H1 (cell line): Measurements from ENCODE around the gene ZNF441. TPM values are rescaled to one million over a fixed set of nuclear protein-coding genes. Genes with fewer than 3 reads are reported as not detected.

Experiments
- CEBPB ChIP-seq: IDR thresholded peaks from 2 replicates; pipeline ENCODE4 v1.6.1; 2012; ENCODE audit warnings: low read depth, low read length
- CREB1 ChIP-seq: IDR thresholded peaks from 2 replicates; pipeline ENCODE4 v1.6.1; 2012; ENCODE audit warnings: inconsistent platforms
- E2F6 ChIP-seq: IDR thresholded peaks from 2 replicates; pipeline ENCODE4 v1.6.1; 2012; ENCODE audit warnings: inconsistent platforms
- EGR1 ChIP-seq: IDR thresholded peaks from 2 replicates; pipeline ENCODE4 v1.6.1; 2011; ENCODE audit warnings: low read depth, low read length, borderline replicate concordance
- HDAC2 ChIP-seq, 2 experiments: fragments of 300-600 bp in 1 of 2; sonication (generic) in 1 of 2; IDR thresholded peaks; 2 replicates each; pipeline ENCODE4 v1.6.1; 2011 to 2012; ENCODE audit warnings: low read depth in 2 of 2, low read length in 2 of 2, mild to moderate bottlenecking in 2 of 2, moderate library complexity in 2 of 2, borderline replicate concordance in 1 of 2, inconsistent platforms in 1 of 2
- JUND ChIP-seq: IDR thresholded peaks from 2 replicates; pipeline ENCODE4 v1.6.1; 2011; ENCODE audit warnings: mild to moderate bottlenecking, improper control_type of control experiment, low read length
- KDM4A ChIP-seq: IDR thresholded peaks from one replicate; pipeline ENCODE4 v1.7.1; 2012; ENCODE audit warnings: low read depth, mild to moderate bottlenecking, moderate library complexity, low read length, inconsistent platforms; ENCODE audit not compliant: severe bottlenecking
- PHF8 ChIP-seq: fragments of 200-600 bp; sonication (generic); conservative IDR thresholded peaks from 2 replicates; pipeline ENCODE4 v1.7.1; 2012; ENCODE audit warnings: low read depth, mild to moderate bottlenecking, inconsistent platforms, low read length, moderate library complexity
- RAD21 ChIP-seq, 2 experiments: IDR thresholded peaks in 1 of 2; conservative IDR thresholded peaks in 1 of 2; 2 replicates each; pipeline ENCODE4 v1.6.1; 2011; ENCODE audit warnings: low read depth in 2 of 2, low read length in 2 of 2, improper control_type of control experiment in 1 of 2, inconsistent platforms in 1 of 2, mild to moderate bottlenecking in 1 of 2, moderate library complexity in 1 of 2
- RNF2 ChIP-seq: fragments of 200-900, 300-1000 bp; sonication (generic); IDR thresholded peaks from 2 replicates; pipeline ENCODE4 v1.7.1; 2016; ENCODE audit warnings: borderline replicate concordance, low read depth, mild to moderate bottlenecking, antibody characterized with exemption, low read length; ENCODE audit not compliant: poor library complexity, severe bottlenecking; ENCODE audit errors: missing control alignments
- SAP30 ChIP-seq: fragments of 300-600 bp; sonication (generic); IDR thresholded peaks from 2 replicates; pipeline ENCODE4 v1.7.1; 2012; ENCODE audit warnings: low read length, moderate library complexity, mild to moderate bottlenecking, inconsistent platforms; ENCODE audit not compliant: insufficient read depth, insufficient replicate concordance
- SP2 ChIP-seq: IDR thresholded peaks from 2 replicates; pipeline ENCODE4 v1.6.1; 2012; ENCODE audit warnings: mild to moderate bottlenecking, low read length, inconsistent platforms
- SP4 ChIP-seq: IDR thresholded peaks from 2 replicates; pipeline ENCODE4 v1.6.1; 2012; ENCODE audit warnings: low read length, inconsistent platforms
- SUZ12 ChIP-seq: fragments of 200-600 bp; sonication (generic); IDR thresholded peaks from 2 replicates; pipeline ENCODE4 v1.6.1; 2012; ENCODE audit warnings: mild to moderate bottlenecking, inconsistent platforms, low read length, moderate library complexity, mixed read lengths
- ZNF274 ChIP-seq: IDR thresholded peaks from 2 replicates; pipeline ENCODE4 v1.7.0; 2012; ENCODE audit warnings: low read length, borderline replicate concordance; ENCODE audit errors: extremely low read depth
- polyA plus RNA-seq, 7 experiments: library from polyadenylated mRNA; depleted of rRNA in 3 of 7; stranded (reverse) in 5 of 7; unstranded in 2 of 7; fragments of >200 nt in 5 of 7; fragments of 200-250 nt in 2 of 7; gene quantifications; 1 replicate in 5 of 7; 2 replicates in 1 of 7; 4 replicates in 1 of 7; pipeline versions ENCODE4 v1.2.1 to v1.2.3, GENCODE V29; 2011 to 2013; ENCODE audit warnings: missing spikeins in 2 of 7, mixed read lengths in 2 of 7
- total RNA-seq: library from RNA; stranded (reverse); fragmentation: NEBNext Ultra II Directional; extraction: Animal tissue kit (Norgen Biotek cat#: 25700); gene quantifications from 2 replicates; pipeline ENCODE4 v1.2.1, GENCODE V29; 2021

The ZNF441 gene
- total and polyA plus RNA-seq, 2 of the 8 experiments (the other 6 are each of a cell fraction or from before 2014, with no cell fraction given): 0.09 to 0.48 TPM

DNA sequence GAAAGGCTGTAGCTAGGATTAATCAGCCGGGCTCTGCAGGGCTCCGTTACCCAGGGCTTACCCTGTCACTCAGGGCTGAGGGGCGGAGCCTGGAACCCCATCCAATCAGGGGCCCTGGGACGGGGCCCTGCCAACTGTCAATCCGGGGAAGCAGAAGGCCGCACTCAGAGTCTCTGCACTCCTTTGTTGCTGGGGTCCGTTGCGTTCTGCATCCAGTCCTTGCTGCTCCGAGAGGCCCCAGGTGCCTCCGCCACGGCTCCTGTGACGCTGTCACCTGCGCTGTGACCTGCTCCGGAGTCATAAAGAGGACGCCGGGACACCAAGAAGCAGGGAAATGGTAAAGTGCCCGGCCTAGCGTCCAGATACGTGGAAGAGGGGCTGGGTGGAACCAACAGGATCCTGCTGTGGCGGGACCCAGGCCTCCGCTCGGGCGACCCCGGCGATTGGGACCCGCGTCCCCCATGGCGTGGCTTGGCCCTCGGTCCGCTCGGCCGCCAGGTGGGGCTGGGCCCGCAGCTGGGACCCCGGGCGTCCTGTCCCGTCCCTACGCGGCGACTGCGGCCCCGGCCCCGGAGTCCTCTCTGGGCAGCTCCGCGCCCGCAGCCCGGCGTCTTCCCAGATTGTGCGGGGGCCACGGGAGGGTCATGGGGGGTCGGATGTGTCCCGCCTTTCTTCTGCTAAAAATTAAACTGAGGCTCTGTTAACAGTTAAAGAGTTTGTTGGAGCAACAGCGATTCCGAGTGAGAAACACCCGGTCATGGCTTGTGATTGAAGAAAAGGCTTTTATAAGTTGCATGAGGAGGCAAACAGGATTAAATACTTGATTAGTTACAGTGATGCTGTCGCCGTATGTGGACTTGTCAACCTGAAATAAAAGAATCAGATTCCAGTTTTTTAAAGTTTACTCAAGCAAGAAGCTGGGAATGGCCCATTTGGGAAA lies 31.9 kb downstream of the ZNF441 start, which contains the start of gene ZNF491 (continued):
- peak in 1 of 2 experiments; percentile 80; a peak in 1 of 4 replicates for TF ChIP-seq HDAC2 (IDR thresholded peaks at IDR 0.05; ENCODE audit: borderline replicate concordance in 1 of 2, low read depth in 2 of 2, low read length in 2 of 2)
- peak; percentile 23; the same call in 1 of the 2 replicates for TF ChIP-seq SUZ12
- TF ChIP-seq CEBPB: no peak
- TF ChIP-seq SAP30: peak; percentile 78
- TF ChIP-seq EGR1: no peak
- TF ChIP-seq CREB1: peak; percentile 60
- no peak for TF ChIP-seq RNF2
- peak; percentile 89 for TF ChIP-seq KDM4A
- TF ChIP-seq ZNF274: no peak
- TF ChIP-seq RAD21 (IDR thresholded peaks at IDR 0.05 in 1 of 2, conservative IDR thresholded peaks at IDR 0.05 in 1 of 2; ENCODE audit: low read depth in 2 of 2, low read length in 2 of 2): peak in 1 of 2 experiments; percentile 38; a peak in 3 of 4 replicates
- TF ChIP-seq JUND: no peak
- TF ChIP-seq SP4: no peak
- TF ChIP-seq SP2: no peak
- no peak for TF ChIP-seq E2F6
- peak; percentile 39; the same call in 1 of the 2 replicates for TF ChIP-seq PHF8
